Transverse colon (tissue), 4 donors: ENCODE data around the gene ZNF8. TPM values are rescaled to one million over a fixed set of nuclear protein-coding genes. Genes with fewer than 3 reads are reported as not detected.

ENCODE experiments used
- DNase-seq: peaks from one replicate; pipeline ENCODE4 v3.0.0-alpha.2; 2019
- H3K27ac ChIP-seq, 4 donors: fragments of 200-600 bp; sonication (generic); 2 replicates each; pipeline ENCODE4 v1.5.1; 2016 to 2018; ENCODE audit warnings: inconsistent platforms in 4 of 4
- H3K27me3 ChIP-seq: fragments of 200-600 bp; sonication (generic); 2 replicates; pipeline ENCODE4 v1.5.1; 2017; ENCODE audit warnings: inconsistent platforms
- H3K36me3 ChIP-seq, 4 donors: fragments of 200-600 bp; sonication (generic); 2 replicates each; pipeline ENCODE4 v1.5.1; 2017 to 2019; ENCODE audit warnings: inconsistent platforms in 4 of 4
- H3K4me1 ChIP-seq, 4 donors: fragments of 200-600 bp; sonication (generic); 2 replicates each; pipeline ENCODE4 v1.5.1; 2017 to 2020; ENCODE audit warnings: inconsistent platforms in 4 of 4
- H3K4me3 ChIP-seq, 4 donors: fragments of 200-600 bp; sonication (generic); 1 replicate in 1 of 4; 2 replicates in 3 of 4; pipeline versions ENCODE4 v1.5.1 to v1.6.1; 2017 to 2019; ENCODE audit warnings: inconsistent platforms in 4 of 4
- H3K9me3 ChIP-seq, 2 donors: fragments of 200-600 bp; sonication (generic); 2 replicates each; pipeline ENCODE4 v1.5.1; 2017 to 2019; ENCODE audit warnings: inconsistent platforms in 2 of 2
- CTCF ChIP-seq, 5 experiments: fragments of 200-600 bp in 3 of 5; fragments of 450-650 bp in 2 of 5; sonication (generic) in 3 of 5; IDR thresholded peaks; 1 replicate in 2 of 5; 2 replicates in 3 of 5; pipeline ENCODE4 v1.5.1; 2016 to 2017; ENCODE audit warnings: antibody characterized with exemption in 5 of 5, inconsistent platforms in 3 of 5, mild to moderate bottlenecking in 2 of 5, moderate library complexity in 1 of 5
- EP300 ChIP-seq: sonication (generic); formaldehyde crosslinking; IDR thresholded peaks from one replicate; pipeline ENCODE4 v1.6.1; 2017; ENCODE audit warnings: antibody characterized with exemption, low read depth
- POLR2A ChIP-seq: fragments of 450-650 bp; IDR thresholded peaks from one replicate; pipeline ENCODE4 v1.6.1; 2016; ENCODE audit warnings: antibody characterized with exemption, mild to moderate bottlenecking, moderate library complexity
- POLR2AphosphoS5 ChIP-seq, 3 donors: sonication (generic); formaldehyde crosslinking; IDR thresholded peaks; one replicate each; pipeline ENCODE4 v1.6.1; 2016; ENCODE audit warnings: antibody characterized with exemption in 3 of 3
- WGBS, 2 donors: methylation state at CpG; one replicate each; pipeline ENCODE4 v1.1.5; 2018; ENCODE audit warnings: low coverage in 1 of 2; 5-methylcytosine and 5-hydroxymethylcytosine counted together
- in situ Hi-C, 4 donors: fragments of 200-750 bp; cut with MboI; loops; one replicate each; pipeline versions ENCODE4 v1.15.0 to v1.15.1; 2017; ENCODE audit warnings: low sequenced_read_pairs in 3 of 4, low pct_ligation_motif_present in 1 of 4, low pct_unique_long_range_greater_than_20kb in 1 of 4
- intact Hi-C: fragments of 100-400 bp; cut with DNase I; formaldehyde crosslinking; loops from one replicate; pipeline ENCODE4 v1.15.1; 2023; ENCODE audit warnings: low total_unique reads
- total RNA-seq, 4 donors: library from RNA; depleted of rRNA; stranded (reverse); fragments of >200 nt; gene quantifications; one replicate each; pipeline ENCODE4 v1.1.0, GENCODE V29; 2016

Gene ZNF8
- total RNA-seq, 4 donors from 2014 or later = 4.6 to 6.6 (median 6.3) TPM

- Histone ChIP-seq H3K4me1 (peaks cover 16 to 25% (median 22%) of the 10 kb centered on the region in 4 donors), H3K27ac (no peak overlapping the region), H3K4me3 (no peak overlapping the region), H3K27me3 (no peaks in the 10 kb centered on the region), H3K36me3 (peaks cover 0 to 7% (median 0%) of the 10 kb centered on the region in 4 donors), H3K9me3 (no peaks in the 10 kb centered on the region)
- 80 to 89% methylated on average over 1 to 4 of the region's 4 CpGs for WGBS, 2 donors
- in situ Hi-C loops (no loop called here), intact Hi-C loops (no loop called here)
- DNase-seq = no peak
- TF ChIP-seq EP300 (no peak), CTCF (IDR thresholded peaks at IDR 0.05) (no peak)
Measured at GRCh38 chr19:58330458-58330857, 51.7 kb downstream of the ZNF8 start.

GRCh38 chr19:58332697-58333096 lies 53.9 kb downstream of the ZNF8 start:
- Histone ChIP-seq H3K27ac (no peak overlapping the region), H3K4me3 (no peak overlapping the region), H3K36me3 (peaks cover 0 to 7% (median 0%) of the 10 kb centered on the region in 4 donors), H3K4me1 (peaks cover 10 to 13% (median 10%) of the 10 kb centered on the region in 4 donors), H3K27me3 (no peaks in the 10 kb centered on the region), H3K9me3 (no peaks in the 10 kb centered on the region)
- intact Hi-C loops = no loop called here
- DNase-seq = no peak
- TF ChIP-seq POLR2AphosphoS5 (IDR thresholded peaks at IDR 0.05) = no peak
- no peak for TF ChIP-seq CTCF (IDR thresholded peaks at IDR 0.05)
- TF ChIP-seq POLR2A = no peak
- no peak for TF ChIP-seq EP300
- WGBS, 2 donors = 83 to 85% methylated on average over 1 of the region's 1 CpG
- in situ Hi-C loops = no loop called here

GRCh38 chr19:58334691-58335249 lies 56.0 kb downstream of the ZNF8 start:
- H3K9me3 ChIP-seq = no peaks in the 10 kb centered on the region
- TF ChIP-seq POLR2A (no peak), EP300 (no peak), POLR2AphosphoS5 (IDR thresholded peaks at IDR 0.05) (no peak), CTCF (IDR thresholded peaks at IDR 0.05) (no peak)
- H3K27me3 ChIP-seq = no peaks in the 10 kb centered on the region
- 88 to 96% methylated on average over 5 to 19 of the region's 19 CpGs for WGBS, 2 donors
- intact Hi-C loops = no loop called here
- H3K27ac ChIP-seq = no peak overlapping the region
- H3K4me3 ChIP-seq = no peak overlapping the region
- H3K4me1 ChIP-seq = no peaks in the 10 kb centered on the region
- in situ Hi-C loops = no loop called here
- H3K36me3 ChIP-seq = peaks cover 0 to 8% (median 3%) of the 10 kb centered on the region in 4 donors
- no peak for DNase-seq

GRCh38 chr19:58335630-58336029 lies 56.9 kb downstream of the ZNF8 start:
- Histone ChIP-seq H3K4me3 (no peak overlapping the region), H3K36me3 (peaks cover 0 to 8% (median 3%) of the 10 kb centered on the region in 4 donors), H3K9me3 (no peaks in the 10 kb centered on the region), H3K27me3 (no peaks in the 10 kb centered on the region), H3K27ac (no peak overlapping the region), H3K4me1 (no peaks in the 10 kb centered on the region)
- in situ Hi-C loops = no loop called here
- DNase-seq = no peak
- 88% methylated on average over 3 of the region's 3 CpGs; no CpG with 5 or more reads in 1 of the 2 donors for WGBS, 2 donors
- intact Hi-C loops = no loop called here
- no peak for TF ChIP-seq POLR2AphosphoS5 (IDR thresholded peaks at IDR 0.05)

- Histone ChIP-seq H3K27ac (no peak overlapping the region), H3K9me3 (no peaks in the 10 kb centered on the region), H3K4me3 (no peak overlapping the region), H3K27me3 (no peaks in the 10 kb centered on the region), H3K4me1 (no peaks in the 10 kb centered on the region), H3K36me3 (peaks cover 0 to 8% (median 3%) of the 10 kb centered on the region in 4 donors)
- intact Hi-C loops = no loop called here
- no peak for TF ChIP-seq POLR2A
- TF ChIP-seq POLR2AphosphoS5 (IDR thresholded peaks at IDR 0.05) = no peak
- TF ChIP-seq EP300 = no peak
- TF ChIP-seq CTCF (IDR thresholded peaks at IDR 0.05) = no peak
- 88% methylated on average over 1 of the region's 1 CpG; no CpG with 5 or more reads in 1 of the 2 donors for WGBS, 2 donors
- no peak for DNase-seq
- in situ Hi-C loops = no loop called here
Measured at GRCh38 chr19:58336216-58336615, 57.5 kb downstream of the ZNF8 start.
